GM12872 (cell line): ENCODE data around the gene ATRN.

Experiments used
- TF ChIP-seq, protein P1 (sequence below): IDR thresholded peaks from 3 replicates; pipeline ENCODE4 v1.5.1; 2011; ENCODE audit warnings: low read depth, mild to moderate bottlenecking, low read length, moderate library complexity; ENCODE audit not compliant: insufficient read depth

Gene ATRN

DNA sequence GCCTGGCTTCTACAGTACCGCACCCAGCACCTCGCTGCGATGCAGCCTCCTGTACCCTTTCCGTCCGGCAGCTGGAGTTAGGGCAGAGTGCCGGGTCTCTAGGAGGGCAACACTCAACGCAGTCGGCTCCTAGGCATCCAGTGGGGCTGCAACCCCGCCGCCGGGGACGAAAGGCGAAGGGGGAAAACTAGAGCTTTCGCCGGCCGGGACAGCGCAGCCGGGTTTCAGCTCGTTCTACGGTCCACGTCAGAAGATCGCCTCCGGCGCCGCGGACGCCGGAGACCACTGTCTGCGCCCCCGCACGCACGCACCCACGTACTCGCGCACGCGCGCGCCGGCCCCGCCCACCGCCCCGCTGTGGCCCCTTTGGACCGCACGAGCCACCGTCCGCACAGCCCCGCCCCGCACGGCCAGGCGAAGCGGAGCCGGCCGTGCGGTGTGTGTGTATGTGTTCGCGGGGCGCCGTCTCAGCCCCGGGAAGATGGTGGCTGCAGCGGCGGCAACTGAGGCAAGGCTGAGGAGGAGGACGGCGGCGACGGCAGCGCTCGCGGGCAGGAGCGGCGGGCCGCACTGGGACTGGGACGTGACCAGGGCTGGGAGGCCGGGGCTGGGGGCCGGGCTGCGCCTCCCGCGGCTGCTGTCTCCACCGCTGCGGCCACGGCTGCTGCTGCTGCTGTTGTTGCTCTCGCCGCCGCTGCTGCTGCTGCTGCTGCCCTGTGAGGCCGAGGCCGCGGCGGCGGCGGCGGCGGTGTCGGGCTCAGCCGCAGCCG, at the start of gene ATRN:
TSS of gene ATRN (plus strand) at position 392 of the 770 bp plus-strand sequence. CDS start at position 482, 90 bp downstream.
- TF ChIP-seq, protein P1, sequence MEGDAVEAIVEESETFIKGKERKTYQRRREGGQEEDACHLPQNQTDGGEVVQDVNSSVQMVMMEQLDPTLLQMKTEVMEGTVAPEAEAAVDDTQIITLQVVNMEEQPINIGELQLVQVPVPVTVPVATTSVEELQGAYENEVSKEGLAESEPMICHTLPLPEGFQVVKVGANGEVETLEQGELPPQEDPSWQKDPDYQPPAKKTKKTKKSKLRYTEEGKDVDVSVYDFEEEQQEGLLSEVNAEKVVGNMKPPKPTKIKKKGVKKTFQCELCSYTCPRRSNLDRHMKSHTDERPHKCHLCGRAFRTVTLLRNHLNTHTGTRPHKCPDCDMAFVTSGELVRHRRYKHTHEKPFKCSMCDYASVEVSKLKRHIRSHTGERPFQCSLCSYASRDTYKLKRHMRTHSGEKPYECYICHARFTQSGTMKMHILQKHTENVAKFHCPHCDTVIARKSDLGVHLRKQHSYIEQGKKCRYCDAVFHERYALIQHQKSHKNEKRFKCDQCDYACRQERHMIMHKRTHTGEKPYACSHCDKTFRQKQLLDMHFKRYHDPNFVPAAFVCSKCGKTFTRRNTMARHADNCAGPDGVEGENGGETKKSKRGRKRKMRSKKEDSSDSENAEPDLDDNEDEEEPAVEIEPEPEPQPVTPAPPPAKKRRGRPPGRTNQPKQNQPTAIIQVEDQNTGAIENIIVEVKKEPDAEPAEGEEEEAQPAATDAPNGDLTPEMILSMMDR = no peak

GRCh38 chr20:3421985-3422384, 48.8 kb upstream of the ATRN start:
- TF ChIP-seq, protein P1 = no peak

DNA sequence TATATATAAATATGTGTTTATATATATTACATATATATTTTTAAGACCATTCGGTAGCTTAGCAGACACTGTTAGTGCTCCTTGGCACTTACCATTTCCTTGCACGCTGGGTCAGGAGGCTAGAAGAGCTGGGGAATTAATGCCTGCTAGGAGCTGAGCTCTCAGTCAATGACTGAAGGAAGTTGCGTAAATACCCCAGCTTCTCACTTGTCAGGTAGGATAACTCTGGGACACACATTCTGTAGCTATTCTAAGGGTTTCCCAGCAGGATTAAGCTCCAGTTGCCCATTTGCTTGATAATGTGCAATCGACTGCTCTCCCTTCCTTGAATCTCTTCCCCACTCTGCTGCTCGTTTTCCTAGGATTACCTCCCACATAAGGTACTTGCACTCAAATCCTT, 47.7 kb upstream of the ATRN start:
- TF ChIP-seq, protein P1 = no peak

DNA sequence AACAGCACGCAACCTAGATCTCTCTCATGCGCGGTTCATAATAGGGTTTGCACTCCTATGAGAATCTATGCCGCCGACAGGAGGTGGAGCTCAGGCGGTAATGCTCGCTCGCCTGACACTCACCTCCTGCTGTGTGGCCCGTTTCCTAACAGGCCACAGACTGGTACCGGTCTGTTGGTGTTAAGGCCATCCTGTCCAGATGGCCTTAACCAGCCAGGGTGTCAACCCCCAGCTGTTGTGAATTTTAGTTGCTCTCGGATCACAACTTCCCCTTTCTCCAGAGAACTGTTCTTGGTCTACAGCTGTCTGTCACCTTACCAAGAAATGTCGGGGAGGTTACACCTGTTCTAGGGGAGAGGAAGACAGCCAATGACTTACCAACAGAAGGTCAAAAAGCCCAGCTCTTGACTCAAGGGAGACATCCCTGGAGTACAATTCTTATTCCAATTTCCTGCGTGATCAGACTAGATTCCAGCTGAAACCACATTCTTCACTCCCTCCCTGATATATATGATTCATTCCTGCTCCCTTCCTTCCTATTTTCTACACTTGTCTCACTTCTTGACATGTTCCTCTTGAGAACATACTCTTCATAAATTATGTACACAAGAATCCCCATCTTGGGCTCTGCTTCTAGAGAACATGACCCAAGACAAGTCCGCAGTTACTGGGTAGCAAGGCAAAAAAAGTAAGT, 40.3 kb upstream of the ATRN start:
- TF ChIP-seq, protein P1 = no peak

- TF ChIP-seq, protein P1 = no peak
These were observed 39.7 kb upstream of the ATRN start for GRCh38 chr20:3431109-3431508.

DNA sequence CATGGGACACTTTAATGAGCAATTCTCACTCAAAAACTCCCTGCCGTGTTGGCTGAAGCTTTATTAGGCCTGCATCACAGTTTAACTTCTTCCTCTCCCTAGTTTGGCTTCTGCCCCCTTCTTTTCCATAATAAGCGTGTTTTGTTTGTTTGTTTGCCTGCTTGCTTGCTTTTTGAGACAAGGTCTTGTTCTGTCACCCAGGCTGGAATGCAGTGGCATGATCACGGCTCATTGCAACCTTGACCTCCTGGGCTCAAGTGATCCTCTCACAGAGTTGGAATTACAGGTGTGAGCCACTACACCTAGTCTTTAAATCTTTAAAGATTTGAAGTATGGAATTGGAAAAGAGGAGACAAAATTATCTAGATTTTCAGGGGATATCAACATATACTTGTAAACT, 38.0 kb upstream of the ATRN start:
- TF ChIP-seq, protein P1 = no peak

DNA sequence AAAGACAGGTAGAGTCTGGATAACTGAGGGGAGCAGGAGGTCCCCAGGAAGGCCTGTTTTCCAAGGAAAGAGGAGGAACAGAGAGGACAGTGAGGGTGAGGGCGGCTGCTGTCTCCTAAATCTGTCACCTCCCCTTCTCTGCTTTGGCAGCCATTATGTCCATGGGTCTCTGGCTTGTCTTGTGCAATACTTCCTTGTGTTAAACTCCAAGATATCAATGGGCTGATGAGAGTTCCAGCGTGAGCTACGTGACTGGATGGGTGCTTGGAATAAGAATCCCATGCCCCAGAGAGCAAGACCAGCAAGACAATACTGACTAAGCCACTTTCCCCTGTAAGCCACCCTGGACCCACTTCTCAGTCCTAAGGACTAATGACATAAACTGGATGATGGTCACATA, 37.1 kb upstream of the ATRN start:
- TF ChIP-seq, protein P1 = no peak
